IPS-15b (cell line): Measurements from ENCODE around the gene MMP25.

Experiments
- H3K27me3 ChIP-seq: one replicate; pipeline ENCODE4 v1.6.1; 2013; ENCODE audit warnings: low read length; ENCODE audit not compliant: control insufficient read depth, insufficient read depth
- H3K36me3 ChIP-seq: one replicate; pipeline ENCODE4 v1.6.1; 2013; ENCODE audit warnings: low read length; ENCODE audit not compliant: control insufficient read depth, insufficient read depth
- H3K4me1 ChIP-seq: one replicate; pipeline ENCODE4 v1.6.1; 2013; ENCODE audit warnings: mild to moderate bottlenecking, low read length; ENCODE audit not compliant: control insufficient read depth, insufficient read depth
- H3K4me3 ChIP-seq: one replicate; pipeline ENCODE4 v1.5.1; 2013; ENCODE audit warnings: low read depth, low read length
- H3K9ac ChIP-seq: one replicate; pipeline ENCODE4 v1.6.1; 2013; ENCODE audit warnings: low read depth, mild to moderate bottlenecking, low read length
- H3K9me3 ChIP-seq: one replicate; pipeline ENCODE4 v1.6.1; 2013; ENCODE audit warnings: mild to moderate bottlenecking, low read length; ENCODE audit not compliant: control insufficient read depth, insufficient read depth

MMP25 gene

GRCh38 chr16:3009568-3010390 is 36.6 kb upstream of the MMP25 start:
- Histone ChIP-seq H3K4me3 (peak overlapping the region; percentile 58), H3K36me3 (peaks cover 5% of the 10 kb centered on the region), H3K4me1 (peaks cover 42% of the 10 kb centered on the region), H3K9ac (peak overlapping the region; percentile 60), H3K9me3 (no peaks in the 10 kb centered on the region), H3K27me3 (peaks cover 5% of the 10 kb centered on the region)

DNA sequence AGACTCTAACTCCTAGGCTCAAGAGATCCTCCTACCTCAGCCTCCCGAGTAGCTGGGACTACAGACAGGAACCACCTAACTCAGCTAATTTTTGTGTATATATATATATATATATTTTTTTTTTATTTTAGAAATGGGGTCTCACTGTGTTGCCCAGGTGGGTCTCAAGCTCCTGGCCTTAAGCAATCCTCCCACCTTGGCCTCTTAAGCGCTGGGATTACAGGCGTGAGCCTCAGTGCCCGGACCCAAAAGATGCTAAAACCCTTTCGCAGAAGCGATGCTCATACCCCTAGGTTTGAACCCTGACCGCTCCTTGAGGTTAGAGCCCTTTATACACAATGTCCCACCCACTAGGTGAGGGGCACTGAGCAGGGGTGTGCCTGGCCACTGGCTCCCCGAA is 35.9 kb upstream of the MMP25 start:
- Histone ChIP-seq H3K4me1 (peaks cover 42% of the 10 kb centered on the region), H3K36me3 (peaks cover 12% of the 10 kb centered on the region), H3K27me3 (peaks cover 5% of the 10 kb centered on the region), H3K9me3 (no peaks in the 10 kb centered on the region), H3K4me3 (peak overlapping the region; percentile 36), H3K9ac (no peak overlapping the region)

GRCh38 chr16:3012246-3012645 is 34.1 kb upstream of the MMP25 start:
- Histone ChIP-seq H3K9ac (no peak overlapping the region), H3K4me1 (peaks cover 35% of the 10 kb centered on the region), H3K36me3 (peaks cover 20% of the 10 kb centered on the region), H3K4me3 (peak overlapping the region; percentile 38), H3K27me3 (peaks cover 5% of the 10 kb centered on the region), H3K9me3 (no peaks in the 10 kb centered on the region)

DNA sequence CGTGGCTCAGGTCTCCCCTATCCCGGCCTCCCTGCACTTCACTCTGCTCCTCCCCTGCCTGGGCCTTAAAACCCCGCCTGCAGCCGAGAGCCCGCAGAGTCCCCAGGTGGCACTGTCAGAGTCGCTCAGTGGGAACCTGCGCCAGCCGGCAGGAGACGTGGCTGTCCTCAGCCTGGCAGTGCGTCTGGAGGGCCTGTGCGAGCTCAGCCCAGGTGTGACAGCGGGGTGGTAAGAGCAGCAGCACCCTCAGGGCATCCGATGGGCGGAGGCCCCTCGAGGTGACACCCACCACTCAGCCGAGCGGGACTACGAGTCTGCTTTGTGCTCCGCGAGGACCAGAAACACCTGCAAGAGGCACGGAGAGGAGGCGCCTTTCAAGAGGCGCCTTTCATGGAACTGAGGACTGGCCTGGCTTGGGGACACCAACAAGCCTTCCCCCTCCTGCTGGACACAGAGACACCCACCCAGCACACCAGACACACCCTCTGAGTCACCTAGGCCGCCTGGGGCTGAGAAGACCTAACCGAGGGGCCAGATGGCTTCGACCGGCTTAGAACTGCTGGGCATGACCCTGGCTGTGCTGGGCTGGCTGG is 33.4 kb upstream of the MMP25 start, which contains the start of gene CLDN9:
Gene CLDN9 (plus strand): TSS at position 96 of the 593 bp plus-strand sequence. CDS start 440 bp downstream, at position 536.
- H3K27me3 ChIP-seq, result peaks cover 5% of the 10 kb centered on the region
- H3K4me3 ChIP-seq, result peak within 1 kb of the TSS; percentile 38
- H3K9me3 ChIP-seq, result no peaks in the 10 kb centered on the region
- peaks cover 20% of the 10 kb centered on the region for H3K36me3 ChIP-seq
- peaks cover 28% of the 10 kb centered on the region for H3K4me1 ChIP-seq
- H3K9ac ChIP-seq, result peak within 1 kb of the TSS; percentile 16

DNA sequence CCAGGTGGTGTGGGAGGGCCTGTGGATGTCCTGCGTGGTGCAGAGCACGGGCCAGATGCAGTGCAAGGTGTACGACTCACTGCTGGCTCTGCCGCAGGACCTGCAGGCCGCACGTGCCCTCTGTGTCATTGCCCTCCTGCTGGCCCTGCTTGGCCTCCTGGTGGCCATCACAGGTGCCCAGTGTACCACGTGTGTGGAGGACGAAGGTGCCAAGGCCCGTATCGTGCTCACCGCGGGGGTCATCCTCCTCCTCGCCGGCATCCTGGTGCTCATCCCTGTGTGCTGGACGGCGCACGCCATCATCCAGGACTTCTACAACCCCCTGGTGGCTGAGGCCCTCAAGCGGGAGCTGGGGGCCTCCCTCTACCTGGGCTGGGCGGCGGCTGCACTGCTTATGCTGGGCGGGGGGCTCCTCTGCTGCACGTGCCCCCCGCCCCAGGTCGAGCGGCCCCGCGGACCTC is 32.8 kb upstream of the MMP25 start:
- peaks cover 5% of the 10 kb centered on the region for H3K27me3 ChIP-seq
- H3K4me1 ChIP-seq, result peaks cover 28% of the 10 kb centered on the region
- H3K9ac ChIP-seq, result no peak overlapping the region
- peaks cover 20% of the 10 kb centered on the region for H3K36me3 ChIP-seq
- H3K9me3 ChIP-seq, result no peaks in the 10 kb centered on the region
- peak overlapping the region; percentile 38 for H3K4me3 ChIP-seq

- H3K36me3 ChIP-seq, result peaks cover 20% of the 10 kb centered on the region
- H3K9ac ChIP-seq, result no peak overlapping the region
- peaks cover 25% of the 10 kb centered on the region for H3K4me1 ChIP-seq
- H3K27me3 ChIP-seq, result peaks cover 5% of the 10 kb centered on the region
- H3K4me3 ChIP-seq, result peak overlapping the region; percentile 38
- no peaks in the 10 kb centered on the region for H3K9me3 ChIP-seq
Measured at GRCh38 chr16:3013998-3014690, 32.2 kb upstream of the MMP25 start.

DNA sequence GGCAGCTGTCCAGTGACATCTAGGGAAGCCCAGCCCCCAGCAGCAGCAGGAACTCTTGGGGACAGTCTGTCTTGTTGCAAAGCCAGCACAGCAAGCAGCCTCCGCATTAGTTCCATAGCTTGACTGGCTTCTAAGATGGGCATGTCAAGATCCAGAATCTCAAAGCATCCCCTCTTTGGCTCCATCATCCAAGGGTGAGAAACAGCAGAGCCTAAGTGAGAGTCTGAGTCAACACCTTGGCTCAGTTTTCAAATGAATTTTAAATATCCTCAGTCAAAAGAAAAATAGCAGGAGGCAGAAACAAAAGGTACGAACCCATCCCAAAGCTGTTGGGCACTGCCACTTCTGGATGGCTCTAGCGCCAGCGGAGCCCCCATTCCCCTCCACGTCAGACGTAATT is 31.4 kb upstream of the MMP25 start:
- peaks cover 5% of the 10 kb centered on the region for H3K27me3 ChIP-seq
- peaks cover 20% of the 10 kb centered on the region for H3K36me3 ChIP-seq
- H3K4me3 ChIP-seq, result no peak overlapping the region
- H3K4me1 ChIP-seq, result peaks cover 21% of the 10 kb centered on the region
- no peaks in the 10 kb centered on the region for H3K9me3 ChIP-seq
- no peak overlapping the region for H3K9ac ChIP-seq

- Histone ChIP-seq H3K27me3 (peaks cover 5% of the 10 kb centered on the region), H3K9ac (no peak overlapping the region), H3K4me1 (peaks cover 15% of the 10 kb centered on the region)
Measured at GRCh38 chr16:3015865-3016521, 30.4 kb upstream of the MMP25 start.

GRCh38 chr16:3017344-3017743 is 29.0 kb upstream of the MMP25 start:
- no peaks in the 10 kb centered on the region for H3K27me3 ChIP-seq
- H3K9ac ChIP-seq, result peak overlapping the region; percentile 94
- peak overlapping the region; percentile 96 for H3K4me3 ChIP-seq
- H3K36me3 ChIP-seq, result peaks cover 27% of the 10 kb centered on the region
- H3K4me1 ChIP-seq, result peaks cover 15% of the 10 kb centered on the region
- no peaks in the 10 kb centered on the region for H3K9me3 ChIP-seq

More at GRCh38 chr16:3015865-3016521, 30.4 kb upstream of the MMP25 start:
- Histone ChIP-seq H3K4me3 (peak overlapping the region; percentile 30), H3K9me3 (no peaks in the 10 kb centered on the region), H3K36me3 (peaks cover 20% of the 10 kb centered on the region)

DNA sequence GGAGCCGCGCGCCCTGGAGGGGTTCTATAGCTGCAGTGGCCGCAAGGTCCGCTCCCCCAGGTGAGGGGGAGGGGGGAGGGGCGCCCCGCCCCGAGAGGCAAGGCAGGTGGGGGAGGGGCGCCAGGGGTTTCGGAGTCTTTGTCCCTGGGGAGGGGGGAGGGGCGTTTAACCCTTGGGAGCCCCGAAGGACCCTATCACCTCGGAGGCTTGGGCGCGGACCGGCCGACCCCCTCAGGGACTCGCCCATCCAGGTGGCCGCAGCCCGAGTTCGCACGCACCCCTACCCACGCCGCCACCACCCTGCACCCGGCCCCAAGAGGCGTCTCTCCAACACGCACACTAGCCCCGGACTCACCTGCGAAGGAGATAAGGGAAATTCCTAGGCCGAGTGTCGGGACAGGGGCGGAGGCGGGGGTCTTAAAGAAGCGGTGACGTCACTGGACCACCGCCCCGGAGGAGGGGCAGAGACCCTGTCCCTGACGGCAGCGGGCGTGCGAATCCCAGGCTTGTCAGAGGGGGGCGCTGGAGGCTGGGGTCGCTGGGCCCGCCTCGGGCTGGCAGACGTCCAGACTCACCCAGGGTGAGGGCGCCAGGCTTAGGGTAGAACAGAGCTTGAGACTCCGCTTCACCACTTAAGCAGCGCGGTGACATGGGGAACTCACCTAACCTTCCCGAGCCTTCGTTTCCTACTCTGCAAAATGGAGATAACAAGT is 28.4 kb upstream of the MMP25 start, which contains the start of gene CLDN6:
Gene CLDN6 (minus strand): TSS at position 390 of the 713 bp plus-strand sequence. CDS start 2,162 bp downstream, outside the sequence.
- peaks cover 27% of the 10 kb centered on the region for H3K36me3 ChIP-seq
- no peaks in the 10 kb centered on the region for H3K9me3 ChIP-seq
- peaks cover 20% of the 10 kb centered on the region for H3K4me1 ChIP-seq
- peak within 1 kb of the TSS; percentile 94 for H3K9ac ChIP-seq
- H3K4me3 ChIP-seq, result peak within 1 kb of the TSS; percentile 96
- no peaks in the 10 kb centered on the region for H3K27me3 ChIP-seq
